Epithelial cell of proximal tubule (primary cell): ENCODE measurements around the gene KRT6C. TPM values are rescaled to one million over a fixed set of nuclear protein-coding genes. Genes with fewer than 3 reads are reported as not detected.

Experiments used
- DNase-seq: peaks from one replicate; pipeline ENCODE4 v3.0.0-alpha.2; 2011; ENCODE audit warnings: low read depth
- H3K4me3 ChIP-seq: 2 replicates; pipeline ENCODE4 v1.5.1; 2011; ENCODE audit warnings: low read depth, mild to moderate bottlenecking, low read length
- CTCF ChIP-seq: conservative IDR thresholded peaks from 2 replicates; pipeline ENCODE4 v1.5.1; 2012; ENCODE audit warnings: low read depth, mild to moderate bottlenecking, low read length
- total RNA-seq: library from RNA; depleted of rRNA; stranded (reverse); fragments of >200 nt; gene quantifications from 2 replicates; pipeline ENCODE4 v1.2.3, GENCODE V29; 2015

KRT6C gene
- total RNA-seq, 1 donor from 2014 or later: not detected

- no peak for TF ChIP-seq CTCF
- no peak overlapping the region for H3K4me3 ChIP-seq
- DNase-seq: no peak
Measured at GRCh38 chr12:52518574-52519386, 45.2 kb upstream of the KRT6C start.

GRCh38 chr12:52517888-52518287, 44.3 kb upstream of the KRT6C start:
- no peak for TF ChIP-seq CTCF
- no peak overlapping the region for H3K4me3 ChIP-seq
- no peak for DNase-seq

- TF ChIP-seq CTCF: no peak
- H3K4me3 ChIP-seq: no peak overlapping the region
- DNase-seq: no peak
Measured at GRCh38 chr12:52517005-52517835, 43.6 kb upstream of the KRT6C start.

- no peak overlapping the region for H3K4me3 ChIP-seq
- no peak for DNase-seq
- no peak for TF ChIP-seq CTCF
Measured at GRCh38 chr12:52515927-52516831, 42.6 kb upstream of the KRT6C start.

- no peak for TF ChIP-seq CTCF
- no peak for DNase-seq
- H3K4me3 ChIP-seq: no peak overlapping the region
Measured at GRCh38 chr12:52515319-52515646, 41.7 kb upstream of the KRT6C start.

- H3K4me3 ChIP-seq: no peak overlapping the region
- TF ChIP-seq CTCF: no peak
- DNase-seq: no peak
Measured at GRCh38 chr12:52514471-52515318, 41.1 kb upstream of the KRT6C start.
